HG03521 (cell line): ENCODE results near the gene FANK1.
"Not testable (repeated sequence)": the region's sequence is repeated elsewhere in the genome, so short reads cannot be mapped to it uniquely, and the experiment has no call there.

ENCODE experiments used
- ATAC-seq: cut with Tn5 transposase; IDR thresholded peaks from one replicate; pipeline ENCODE4 v1.9.1; 2021; ENCODE audit warnings: mild to moderate bottlenecking, moderate library complexity; ENCODE audit not compliant: unreplicated experiment

FANK1 gene

DNA sequence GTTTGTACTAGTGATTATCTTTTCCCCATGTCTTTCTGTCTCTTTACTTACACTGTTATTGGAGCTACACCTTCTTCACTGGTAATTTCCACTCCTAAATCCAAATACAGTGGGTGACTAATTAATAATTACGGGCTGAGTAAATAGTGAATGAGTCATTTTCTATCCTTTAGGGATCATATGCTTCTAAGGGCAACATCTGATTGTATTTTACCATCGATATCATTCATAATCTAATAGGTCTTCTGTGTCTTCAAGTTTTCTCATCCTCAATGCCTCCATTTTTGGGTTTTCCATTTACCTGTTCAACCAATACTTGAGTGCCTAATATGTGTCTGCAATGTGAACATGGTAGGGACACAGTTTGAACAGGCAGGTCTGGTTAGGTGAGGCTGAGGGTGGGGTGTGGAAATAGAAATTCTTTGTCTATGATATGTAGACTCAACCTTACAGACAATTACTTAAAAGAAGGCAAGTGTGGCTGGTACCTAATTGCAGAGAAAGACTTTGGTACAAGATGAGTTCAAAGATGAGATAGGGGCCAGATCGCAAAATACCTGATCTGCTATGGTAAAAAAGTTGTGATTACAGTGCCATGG is 9.4 kb upstream of the FANK1 start:
- no peak for ATAC-seq

DNA sequence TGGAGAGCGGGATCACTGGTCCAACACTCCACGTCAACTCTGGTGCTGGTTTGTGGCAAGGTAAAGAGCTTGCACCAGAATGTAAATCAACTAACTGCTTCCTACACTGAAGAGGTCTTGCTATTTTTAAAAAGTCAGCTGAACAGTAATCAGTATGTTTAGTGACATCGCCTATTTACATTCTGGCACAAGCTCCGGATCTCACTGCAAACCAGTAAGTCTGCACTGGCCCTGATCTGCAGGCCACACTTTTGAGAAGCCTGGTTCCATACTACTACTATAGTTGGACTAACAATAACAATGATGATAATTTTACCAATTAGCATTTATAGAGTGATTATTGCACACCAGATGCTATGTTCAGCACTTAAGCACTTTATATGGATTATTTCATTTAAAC is 6.9 kb upstream of the FANK1 start:
- not testable (repeated sequence) for ATAC-seq

DNA sequence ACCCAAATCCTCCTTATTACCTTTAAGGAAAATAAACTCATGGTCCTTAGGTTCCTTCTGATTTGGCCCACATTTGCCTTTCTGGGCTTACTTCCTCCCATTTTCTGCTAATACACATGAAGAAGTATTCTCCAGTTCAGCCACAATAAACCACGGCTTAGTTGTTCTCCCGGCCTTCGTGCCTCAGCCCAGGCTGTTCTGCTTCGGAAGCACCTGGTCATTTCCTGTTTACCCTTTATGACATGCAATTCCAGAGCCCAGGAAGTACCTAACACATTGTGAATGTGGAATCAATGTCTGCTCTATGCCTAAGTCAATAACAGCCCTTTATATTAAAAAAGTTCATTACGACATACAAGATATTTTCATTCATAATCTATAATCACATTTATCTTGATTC is 4.0 kb upstream of the FANK1 start:
- not testable (repeated sequence) for ATAC-seq

DNA sequence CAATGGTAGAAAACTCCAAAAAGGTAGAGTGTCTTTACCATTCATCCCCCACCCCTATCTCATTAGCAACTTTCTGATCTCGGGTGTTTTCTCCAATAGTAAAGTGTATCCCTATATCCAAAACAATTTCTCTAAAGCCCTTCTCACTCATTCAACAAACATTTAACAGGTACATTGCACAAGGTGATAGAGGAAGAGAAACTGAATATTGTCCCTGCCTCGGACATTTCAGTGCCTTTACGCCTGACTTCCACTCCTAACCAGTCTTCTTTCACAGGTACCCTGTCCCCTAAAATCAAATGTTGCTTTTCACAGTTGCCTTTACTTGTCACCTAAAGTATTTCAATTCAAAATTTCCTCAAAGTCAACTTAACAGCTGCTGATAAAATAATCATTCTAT is 2.2 kb upstream of the FANK1 start:
- not testable (repeated sequence) for ATAC-seq

DNA sequence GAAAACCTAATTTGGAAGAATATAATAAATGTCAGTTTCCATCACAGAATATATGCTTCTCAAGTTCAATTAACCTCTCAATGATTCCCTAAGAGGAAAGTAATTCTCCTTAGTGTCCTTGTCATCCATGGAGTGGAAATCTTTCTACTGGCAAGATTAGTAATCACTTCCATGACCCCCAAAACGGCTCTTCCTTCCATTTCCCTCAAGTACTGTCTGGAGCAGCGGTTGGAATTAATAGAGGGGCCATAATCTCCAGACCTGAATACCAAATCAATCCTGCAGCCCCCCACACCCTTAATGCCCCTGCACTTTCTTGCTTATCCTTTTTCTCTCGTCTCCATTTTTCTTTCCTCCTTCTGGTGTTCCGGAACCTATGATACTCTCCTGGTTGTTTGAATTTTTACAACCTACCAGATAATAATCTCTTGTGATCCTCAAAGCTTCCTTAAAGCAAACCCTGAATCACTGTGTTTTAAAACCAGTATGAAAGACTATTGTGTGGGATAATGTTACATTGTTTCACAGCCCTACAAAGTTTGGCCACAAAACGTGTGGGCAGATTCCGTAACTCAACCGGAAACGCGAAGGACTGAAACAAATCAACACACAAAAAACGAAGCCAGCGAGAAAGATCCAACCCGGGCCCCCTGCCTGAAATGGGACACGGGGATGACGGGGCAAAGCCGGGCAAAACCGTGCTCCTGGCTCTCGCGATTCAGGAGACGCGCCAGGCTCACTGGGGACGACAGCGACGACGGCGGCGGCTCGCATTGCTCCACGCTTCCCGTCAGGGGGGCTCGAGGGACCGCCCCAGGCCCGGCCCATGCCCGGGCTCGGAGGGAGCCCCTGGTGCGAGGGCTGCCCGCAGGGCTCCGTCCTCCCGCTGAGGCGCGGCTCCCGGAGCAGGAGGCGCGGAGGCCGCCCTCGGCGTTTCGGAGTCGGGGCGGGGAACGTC is 955 bp upstream of the FANK1 start:
- ATAC-seq, result peak; percentile 44

GRCh38 chr10:125897317-125897716 is 953 bp downstream of the FANK1 start:
- not testable (repeated sequence) for ATAC-seq

DNA sequence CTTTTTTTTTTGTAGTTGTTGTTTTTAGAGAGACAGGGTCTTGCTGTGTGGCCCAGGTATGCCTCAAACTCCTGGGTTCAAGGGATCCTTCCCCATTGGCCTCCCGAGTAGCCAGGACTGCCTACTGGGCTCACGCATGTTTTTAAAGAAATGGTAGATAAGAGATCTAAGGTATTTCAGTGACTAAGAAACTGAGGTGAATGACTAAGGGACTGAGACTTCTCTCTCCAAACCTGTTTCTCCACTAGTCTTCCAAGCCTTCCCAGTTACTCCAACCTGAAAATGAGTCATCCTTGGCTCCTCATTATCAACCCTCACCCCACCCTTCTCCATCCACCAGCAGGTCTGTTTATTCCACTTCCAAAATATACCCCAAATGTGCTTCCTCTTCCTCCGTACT is 4.6 kb downstream of the FANK1 start:
- ATAC-seq, result not testable (repeated sequence)

- ATAC-seq, result not testable (repeated sequence)
Observed at GRCh38 chr10:125903135-125903640, 6.8 kb downstream of the FANK1 start.

DNA sequence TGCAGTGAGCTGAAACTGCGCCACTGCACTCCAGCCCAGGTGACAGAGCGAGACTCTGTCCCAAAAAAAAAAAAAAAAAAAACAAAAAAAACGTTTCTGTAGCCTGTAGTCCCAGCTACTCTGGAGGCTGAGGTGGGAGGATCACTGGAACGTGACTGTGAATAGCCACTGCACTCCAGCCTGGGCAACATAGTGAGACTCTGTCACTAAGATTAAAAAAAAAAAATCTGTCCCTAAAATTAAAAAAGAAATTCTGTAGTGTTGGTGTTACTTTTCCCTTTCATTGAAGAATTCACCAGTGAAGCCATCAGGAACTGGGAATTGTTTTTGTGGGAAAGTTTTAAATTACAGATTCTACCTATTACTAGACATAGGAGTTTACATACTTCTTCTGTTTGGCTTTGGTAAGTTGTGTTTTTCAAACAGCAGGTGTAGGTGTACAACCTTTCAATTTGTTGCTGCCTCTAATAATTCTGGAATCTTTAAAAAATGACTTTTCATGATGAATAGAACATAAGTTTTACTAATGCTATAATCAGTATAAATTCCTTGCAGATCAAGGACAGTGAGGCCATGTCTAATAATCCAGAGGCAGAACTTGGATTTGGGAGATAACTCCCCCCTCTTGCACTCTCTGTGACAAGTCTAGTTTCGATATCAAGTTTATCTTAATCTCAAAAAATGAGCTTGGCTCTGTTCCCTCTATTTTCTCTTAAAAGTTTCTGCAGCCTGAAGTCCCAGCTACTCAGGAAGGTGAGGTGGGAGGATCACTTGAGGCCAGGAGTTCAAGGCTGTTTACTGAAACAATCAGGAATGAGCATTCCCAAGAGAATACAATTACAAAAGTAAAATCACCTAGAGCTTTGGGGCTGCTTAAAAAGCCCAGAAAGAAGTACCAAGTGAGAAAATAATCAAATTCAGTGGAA is 9.0 kb downstream of the FANK1 start:
- not testable (repeated sequence) for ATAC-seq

DNA sequence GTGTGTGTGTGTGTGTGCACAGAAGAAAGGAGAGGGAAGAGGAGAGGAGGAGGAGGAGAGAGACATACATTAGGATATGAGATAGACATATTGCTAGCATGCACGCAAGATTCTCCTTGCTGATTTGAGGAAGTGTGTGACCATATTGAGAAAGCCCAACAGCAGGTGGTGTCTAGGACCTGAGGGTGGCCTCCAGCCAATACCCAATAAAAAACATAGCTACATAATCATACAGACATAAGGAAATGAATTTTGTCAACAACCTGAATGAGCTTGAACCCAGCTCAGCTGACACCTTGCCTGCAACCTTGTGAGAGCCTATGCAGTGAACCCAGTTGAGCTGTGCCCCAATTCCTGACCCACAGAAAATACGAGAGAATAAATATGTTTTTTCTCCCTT is 11.2 kb downstream of the FANK1 start:
- ATAC-seq, result not testable (repeated sequence)

GRCh38 chr10:125908813-125909212 is 12.4 kb downstream of the FANK1 start:
- not testable (repeated sequence) for ATAC-seq

DNA sequence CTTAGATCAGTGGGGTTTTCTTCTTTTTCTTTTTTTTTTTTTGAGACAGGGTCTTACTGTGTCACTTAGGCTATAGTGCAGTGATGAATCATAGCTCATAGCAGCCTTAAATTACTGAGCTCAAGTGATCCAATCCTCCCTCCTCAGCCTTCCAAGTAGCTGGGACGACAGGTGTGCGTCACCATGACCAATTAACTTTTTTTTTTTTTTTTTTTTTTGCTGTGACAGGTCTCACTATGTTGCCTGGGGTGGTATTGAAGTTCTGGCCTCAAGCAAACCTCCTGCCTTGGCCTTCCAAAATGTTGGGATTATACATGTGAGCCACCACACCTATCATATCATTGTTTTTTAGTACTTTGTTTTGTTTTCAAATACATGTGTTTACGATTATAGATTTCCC is 13.1 kb downstream of the FANK1 start:
- not testable (repeated sequence) for ATAC-seq

DNA sequence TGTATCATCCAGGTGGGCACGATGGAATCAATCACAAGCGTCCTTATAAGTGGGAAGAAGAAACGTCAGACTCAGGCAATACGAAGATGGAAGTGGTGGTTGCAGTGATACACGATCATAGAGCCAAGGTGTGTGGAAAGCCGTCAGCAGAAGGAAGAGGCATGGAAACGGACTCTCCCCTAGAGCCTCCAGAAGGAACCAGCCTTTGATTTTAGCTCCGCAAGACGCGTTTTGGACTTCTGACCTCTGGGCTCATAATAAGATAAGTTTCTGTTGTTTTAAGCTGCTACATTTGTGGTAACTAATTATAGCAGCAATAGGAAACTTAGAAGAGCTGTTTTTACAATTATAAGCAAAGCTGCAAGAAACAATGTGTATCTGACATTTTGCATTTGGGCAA is 14.8 kb downstream of the FANK1 start:
- ATAC-seq, result no peak

DNA sequence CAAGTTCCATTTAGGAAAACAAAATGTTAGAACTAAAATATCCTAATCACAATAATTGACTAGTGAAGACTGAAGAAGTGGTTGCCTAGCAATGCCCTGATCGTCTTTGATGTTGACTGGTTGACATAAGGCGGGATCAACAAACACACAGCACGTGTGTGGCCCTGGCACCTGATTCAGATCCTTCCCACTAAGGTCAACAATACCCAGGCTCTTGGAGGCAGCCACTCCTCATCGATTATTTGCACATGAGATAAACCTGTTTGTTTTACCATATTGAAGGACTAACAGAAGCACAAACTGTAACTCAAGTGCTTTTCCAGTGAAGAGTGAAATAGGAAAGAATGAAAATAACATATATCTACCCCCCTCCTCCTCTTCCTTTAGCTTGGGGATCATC is 15.6 kb downstream of the FANK1 start:
- ATAC-seq, result no peak

- ATAC-seq, result not testable (repeated sequence)
Observed at GRCh38 chr10:125913277-125913676, 16.9 kb downstream of the FANK1 start.

GRCh38 chr10:125916977-125917376 is 20.6 kb downstream of the FANK1 start:
- ATAC-seq, result no peak

GRCh38 chr10:125917704-125918361 is 21.5 kb downstream of the FANK1 start:
- ATAC-seq, result not testable (repeated sequence)

- ATAC-seq, result not testable (repeated sequence)
Observed at GRCh38 chr10:125921643-125922306, 25.4 kb downstream of the FANK1 start.

GRCh38 chr10:125925262-125925834 is 29.0 kb downstream of the FANK1 start:
- ATAC-seq, result no peak
